Esophagus squamous epithelium (tissue), 5 donors: ENCODE data around the gene NT5DC1. TPM values are rescaled to one million over a fixed set of nuclear protein-coding genes. Genes with fewer than 3 reads are reported as not detected.
A peak's percentile ranks its signal among the peaks of the same experiment; 100 is the strongest.

Experiments
- DNase-seq: peaks from one replicate; lab custom pipeline; 2025; lab: John Stamatoyannopoulos, UW
- H3K27ac ChIP-seq, 4 donors: fragments of 200-600 bp; sonication (generic); one replicate each; pipeline ENCODE4 v1.5.1; 2016 to 2019; ENCODE audit warnings: mild to moderate bottlenecking in 1 of 4
- H3K27me3 ChIP-seq, 4 donors: fragments of 200-600 bp; sonication (generic); 1 replicate in 3 of 4; 2 replicates in 1 of 4; pipeline versions ENCODE4 v1.5.1 to v1.6.0; 2017 to 2021; ENCODE audit warnings: antibody characterized with exemption in 1 of 4
- H3K36me3 ChIP-seq, 3 donors: fragments of 200-600 bp; sonication (generic); one replicate each; pipeline ENCODE4 v1.5.1; 2016 to 2019
- H3K4me1 ChIP-seq, 3 donors: fragments of 200-600 bp; sonication (generic); one replicate each; pipeline ENCODE4 v1.5.1; 2017 to 2019
- H3K4me3 ChIP-seq, 4 donors: fragments of 200-600 bp; sonication (generic); 1 replicate in 3 of 4; 2 replicates in 1 of 4; pipeline ENCODE4 v1.5.1; 2016 to 2019; ENCODE audit warnings: mild to moderate bottlenecking in 2 of 4, moderate library complexity in 1 of 4
- H3K9me3 ChIP-seq, 3 donors: fragments of 200-600 bp; sonication (generic); one replicate each; pipeline ENCODE4 v1.5.1; 2016 to 2019
- POLR2A ChIP-seq, 4 donors: fragments of 450-650 bp; IDR thresholded peaks; one replicate each; pipeline ENCODE4 v1.6.1; 2017; ENCODE audit warnings: antibody characterized with exemption in 4 of 4, mild to moderate bottlenecking in 4 of 4, moderate library complexity in 3 of 4
- WGBS, 2 donors: methylation state at CpG; one replicate each; pipeline ENCODE4 v1.1.5; 2018; 5-methylcytosine and 5-hydroxymethylcytosine counted together
- intact Hi-C: fragments of 100-400 bp; cut with DNase I; formaldehyde crosslinking; loops from one replicate; pipeline ENCODE4 v1.15.0; 2022
- total RNA-seq, 4 donors: library from RNA; depleted of rRNA; stranded (reverse); fragments of >200 nt; gene quantifications; one replicate each; pipeline ENCODE4 v1.1.0, GENCODE V29; 2016
- TF ChIP-seq, protein P1 (sequence below), 6 experiments: fragments of 450-650 bp in 4 of 6; fragments of 200-600 bp in 2 of 6; sonication (generic) in 2 of 6; IDR thresholded peaks; one replicate each; pipeline ENCODE4 v1.5.1; 2016 to 2019; ENCODE audit warnings: antibody characterized with exemption in 6 of 6, mild to moderate bottlenecking in 4 of 6, moderate library complexity in 4 of 6
- donor health status: DM: yes; HTN: yes; CAD: no.

Gene NT5DC1
- total RNA-seq, 4 donors from 2014 or later: 6.3 to 11.7 (median 8.3) TPM

DNA sequence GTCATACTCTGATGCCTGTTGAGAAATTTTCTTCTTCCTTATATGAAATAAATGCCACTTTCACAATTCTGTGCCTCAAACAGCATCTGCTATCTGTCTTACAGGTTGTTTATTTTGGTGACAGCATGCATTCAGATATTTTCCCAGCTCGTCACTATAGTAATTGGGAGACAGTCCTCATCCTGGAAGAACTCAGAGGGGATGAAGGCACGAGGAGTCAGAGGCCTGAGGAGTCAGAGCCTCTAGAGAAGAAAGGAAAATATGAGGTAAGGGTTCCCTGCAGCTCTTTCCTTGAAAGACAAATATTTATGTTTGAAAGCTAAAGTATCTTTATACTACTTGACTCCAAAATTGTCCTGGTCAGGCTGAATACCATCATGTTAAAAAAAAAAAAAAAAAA, 137.4 kb downstream of the NT5DC1 start:
- no peak for TF ChIP-seq POLR2A (IDR thresholded peaks at IDR 0.05)
- TF ChIP-seq, protein P1, sequence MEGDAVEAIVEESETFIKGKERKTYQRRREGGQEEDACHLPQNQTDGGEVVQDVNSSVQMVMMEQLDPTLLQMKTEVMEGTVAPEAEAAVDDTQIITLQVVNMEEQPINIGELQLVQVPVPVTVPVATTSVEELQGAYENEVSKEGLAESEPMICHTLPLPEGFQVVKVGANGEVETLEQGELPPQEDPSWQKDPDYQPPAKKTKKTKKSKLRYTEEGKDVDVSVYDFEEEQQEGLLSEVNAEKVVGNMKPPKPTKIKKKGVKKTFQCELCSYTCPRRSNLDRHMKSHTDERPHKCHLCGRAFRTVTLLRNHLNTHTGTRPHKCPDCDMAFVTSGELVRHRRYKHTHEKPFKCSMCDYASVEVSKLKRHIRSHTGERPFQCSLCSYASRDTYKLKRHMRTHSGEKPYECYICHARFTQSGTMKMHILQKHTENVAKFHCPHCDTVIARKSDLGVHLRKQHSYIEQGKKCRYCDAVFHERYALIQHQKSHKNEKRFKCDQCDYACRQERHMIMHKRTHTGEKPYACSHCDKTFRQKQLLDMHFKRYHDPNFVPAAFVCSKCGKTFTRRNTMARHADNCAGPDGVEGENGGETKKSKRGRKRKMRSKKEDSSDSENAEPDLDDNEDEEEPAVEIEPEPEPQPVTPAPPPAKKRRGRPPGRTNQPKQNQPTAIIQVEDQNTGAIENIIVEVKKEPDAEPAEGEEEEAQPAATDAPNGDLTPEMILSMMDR (IDR thresholded peaks at IDR 0.05): no peak
- intact Hi-C loops: no loop called here
- DNase-seq: no peak
- Histone ChIP-seq H3K27me3 (no peaks in the 10 kb centered on the region), H3K4me3 (no peak overlapping the region), H3K36me3 (peaks cover 0 to 33% (median 4%) of the 10 kb centered on the region in 3 donors), H3K27ac (no peak overlapping the region), H3K9me3 (no peaks in the 10 kb centered on the region), H3K4me1 (no peaks in the 10 kb centered on the region)
- 71 to 85% methylated on average over 2 of the region's 2 CpGs for WGBS, 2 donors

DNA sequence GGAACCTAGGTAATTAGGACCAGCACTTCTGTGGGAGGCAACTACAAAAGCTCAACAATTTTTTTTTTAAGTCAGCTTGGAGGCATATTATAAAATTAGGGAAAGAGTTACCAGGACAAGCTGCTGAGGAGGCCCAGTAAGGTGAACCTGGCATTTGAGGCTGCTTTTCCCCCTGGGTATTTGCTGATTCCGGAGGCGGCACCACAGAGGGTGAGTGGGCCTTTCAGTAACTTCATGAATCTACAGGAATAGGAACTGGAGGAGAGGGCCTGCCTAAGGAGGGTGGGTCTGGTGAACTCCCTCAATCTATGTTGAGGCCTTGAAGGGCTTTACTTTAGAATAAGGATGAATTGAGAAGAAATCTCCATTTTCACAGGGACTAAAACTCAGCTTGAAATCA, 138.6 kb downstream of the NT5DC1 start:
- Histone ChIP-seq H3K27ac (no peak overlapping the region), H3K4me3 (no peak overlapping the region), H3K4me1 (no peaks in the 10 kb centered on the region), H3K36me3 (peaks cover 0 to 33% (median 4%) of the 10 kb centered on the region in 3 donors), H3K9me3 (no peaks in the 10 kb centered on the region), H3K27me3 (no peaks in the 10 kb centered on the region)
- DNase-seq: no peak
- TF ChIP-seq, protein P1 (IDR thresholded peaks at IDR 0.05): no peak
- TF ChIP-seq POLR2A (IDR thresholded peaks at IDR 0.05): no peak
- WGBS, 2 donors: 91 to 100% methylated on average over 2 of the region's 2 CpGs
- intact Hi-C loops: no loop called here

DNA sequence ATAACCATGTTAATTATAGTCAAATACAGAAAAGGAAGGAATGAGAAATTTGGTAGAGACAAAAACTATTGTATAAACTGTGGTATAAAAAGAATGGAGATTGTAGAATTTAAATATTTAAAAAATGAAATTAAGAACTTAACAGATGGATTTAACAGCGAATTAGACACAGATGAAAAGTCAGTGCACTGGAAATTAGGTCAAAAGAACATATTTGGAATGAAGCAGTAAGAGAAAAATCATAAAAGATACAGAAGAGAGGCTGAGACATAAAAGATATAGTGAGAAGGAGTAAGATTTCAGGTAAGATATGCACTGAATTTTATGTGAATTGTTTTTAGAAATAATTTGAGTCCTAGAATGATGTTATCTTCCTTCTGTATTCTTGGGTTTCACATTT, 139.2 kb downstream of the NT5DC1 start:
- 94 to 100% methylated on average over 1 of the region's 1 CpG for WGBS, 2 donors
- Histone ChIP-seq H3K27me3 (no peaks in the 10 kb centered on the region), H3K4me3 (no peak overlapping the region), H3K36me3 (peaks cover 0 to 33% (median 4%) of the 10 kb centered on the region in 3 donors), H3K27ac (no peak overlapping the region), H3K9me3 (no peaks in the 10 kb centered on the region), H3K4me1 (peaks cover 0 to 4% (median 0%) of the 10 kb centered on the region in 3 donors)
- intact Hi-C loops: no loop called here
- no peak for DNase-seq
- TF ChIP-seq POLR2A (IDR thresholded peaks at IDR 0.05): no peak
- TF ChIP-seq, protein P1 (IDR thresholded peaks at IDR 0.05): no peak

DNA sequence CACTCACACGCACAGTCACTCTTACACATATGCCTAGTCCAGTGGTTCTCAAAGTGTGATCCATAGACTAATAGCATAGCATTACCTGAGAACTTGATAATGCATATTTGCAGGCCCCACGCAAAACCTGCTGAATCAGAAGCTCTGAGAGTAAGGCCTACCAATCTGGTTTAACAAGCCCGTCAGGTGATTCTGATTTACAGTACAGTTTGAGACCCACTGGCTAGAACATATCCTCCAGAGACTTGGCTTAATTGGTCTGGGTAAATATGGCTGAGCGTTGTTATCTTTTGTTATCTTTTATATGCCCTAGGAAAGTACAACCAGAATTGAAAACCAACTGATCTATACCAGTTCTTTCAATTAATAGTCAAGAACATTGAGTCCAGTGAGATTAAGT, 143.6 kb downstream of the NT5DC1 start:
- TF ChIP-seq, protein P1 (IDR thresholded peaks at IDR 0.05): no peak
- no peak for TF ChIP-seq POLR2A (IDR thresholded peaks at IDR 0.05)
- intact Hi-C loops: no loop called here
- Histone ChIP-seq H3K36me3 (peaks cover 0 to 10% (median 0%) of the 10 kb centered on the region in 3 donors), H3K9me3 (no peaks in the 10 kb centered on the region), H3K4me1 (peaks cover 0 to 9% (median 0%) of the 10 kb centered on the region in 3 donors), H3K27me3 (no peaks in the 10 kb centered on the region), H3K27ac (peak overlapping the region in 2 of 4 donors; percentile 14 to 19), H3K4me3 (no peak overlapping the region)
- 70 to 87% methylated on average over 4 of the region's 4 CpGs for WGBS, 2 donors
- no peak for DNase-seq

DNA sequence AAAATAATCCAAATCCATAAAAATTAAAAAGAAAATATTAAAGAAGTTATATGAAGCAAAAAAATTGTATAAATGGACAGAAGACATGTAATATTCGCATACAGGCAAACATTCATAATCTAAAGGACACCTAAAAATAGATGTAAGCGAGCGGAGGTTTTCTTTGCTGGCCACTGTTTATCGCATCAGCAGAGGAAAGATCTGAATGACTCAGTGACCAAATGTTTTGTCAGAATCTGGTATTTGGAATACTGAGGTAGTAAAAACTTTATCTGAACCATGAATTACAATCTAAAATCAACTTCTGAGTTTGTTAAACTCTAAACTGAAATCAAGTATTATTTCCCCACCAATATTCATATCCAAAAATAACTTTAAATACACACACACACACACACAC, 145.4 kb downstream of the NT5DC1 start:
- Histone ChIP-seq H3K27ac (no peak overlapping the region), H3K9me3 (no peaks in the 10 kb centered on the region), H3K4me1 (peaks cover 6 to 24% (median 16%) of the 10 kb centered on the region in 3 donors), H3K36me3 (peaks cover 0 to 8% (median 0%) of the 10 kb centered on the region in 3 donors), H3K27me3 (no peaks in the 10 kb centered on the region), H3K4me3 (no peak overlapping the region)
- TF ChIP-seq POLR2A (IDR thresholded peaks at IDR 0.05): no peak
- WGBS, 2 donors: 84 to 95% methylated on average over 4 of the region's 4 CpGs
- intact Hi-C loops: no loop called here
- no peak for DNase-seq

DNA sequence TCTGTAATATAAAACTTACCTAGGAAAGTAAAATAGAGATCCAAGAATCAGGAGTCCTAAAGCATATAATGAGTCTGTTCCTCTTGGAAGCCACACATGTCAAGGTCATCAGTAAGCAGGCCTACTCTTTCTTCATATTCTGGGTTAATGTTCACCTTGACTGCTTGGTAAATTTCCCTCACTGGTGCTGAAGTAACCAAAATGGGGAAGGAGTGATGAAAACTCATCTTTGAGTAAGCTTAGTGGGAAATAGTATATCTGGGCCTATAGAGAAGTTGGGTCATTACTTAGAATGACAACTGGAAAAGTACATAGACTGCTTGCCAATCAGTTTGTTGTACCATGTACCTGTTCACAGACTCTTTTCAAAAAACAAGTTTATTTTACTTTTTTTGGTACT, 146.6 kb downstream of the NT5DC1 start:
- peaks cover 12 to 36% (median 28%) of the 10 kb centered on the region in 3 donors for H3K4me1 ChIP-seq
- no peaks in the 10 kb centered on the region for H3K27me3 ChIP-seq
- TF ChIP-seq, protein P1 (IDR thresholded peaks at IDR 0.05): no peak
- no peak for TF ChIP-seq POLR2A (IDR thresholded peaks at IDR 0.05)
- no peak for DNase-seq
- intact Hi-C loops: no loop called here
- H3K4me3 ChIP-seq: no peak overlapping the region
- H3K27ac ChIP-seq: no peak overlapping the region
- no peaks in the 10 kb centered on the region for H3K9me3 ChIP-seq
- H3K36me3 ChIP-seq: peaks cover 0 to 8% (median 0%) of the 10 kb centered on the region in 3 donors
